ENCODE measurements around the gene IL4R.

DNA sequence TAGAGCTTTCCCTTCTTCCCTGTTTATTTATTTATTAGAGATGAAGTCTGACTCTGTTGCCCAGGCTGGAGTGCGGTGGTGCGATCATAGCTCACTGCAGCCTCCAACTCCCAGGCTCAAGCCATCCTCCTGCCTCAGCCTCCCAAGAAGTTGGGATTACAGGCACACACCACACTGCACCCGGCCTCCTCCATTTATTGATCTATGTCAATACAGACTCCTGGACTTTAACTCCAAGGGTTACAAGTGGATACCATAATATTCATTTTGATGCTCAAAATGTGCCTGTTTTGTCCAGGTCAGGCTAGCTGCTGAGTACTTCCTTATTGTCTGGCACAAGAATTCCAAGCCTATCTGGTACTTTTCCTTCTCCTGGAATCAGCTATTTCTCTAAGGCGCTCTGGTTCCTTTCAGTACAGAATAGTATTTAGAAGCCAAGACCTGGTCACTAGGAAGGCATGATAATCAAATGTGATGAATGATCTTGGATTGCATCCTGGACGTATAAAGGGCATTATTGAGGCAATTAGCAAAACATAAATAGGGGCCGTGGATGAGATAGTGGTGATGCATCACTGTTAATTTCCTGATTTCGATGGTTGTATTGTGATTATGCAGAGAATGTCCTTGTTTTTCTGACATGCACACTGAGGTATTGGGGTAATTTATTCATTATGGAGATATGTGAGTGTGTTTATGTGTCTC, 21.7 kb downstream of the IL4R start:
- no peak for TF ChIP-seq POLR2A (IDR thresholded peaks at IDR 0.05)
- TF ChIP-seq, protein P1, sequence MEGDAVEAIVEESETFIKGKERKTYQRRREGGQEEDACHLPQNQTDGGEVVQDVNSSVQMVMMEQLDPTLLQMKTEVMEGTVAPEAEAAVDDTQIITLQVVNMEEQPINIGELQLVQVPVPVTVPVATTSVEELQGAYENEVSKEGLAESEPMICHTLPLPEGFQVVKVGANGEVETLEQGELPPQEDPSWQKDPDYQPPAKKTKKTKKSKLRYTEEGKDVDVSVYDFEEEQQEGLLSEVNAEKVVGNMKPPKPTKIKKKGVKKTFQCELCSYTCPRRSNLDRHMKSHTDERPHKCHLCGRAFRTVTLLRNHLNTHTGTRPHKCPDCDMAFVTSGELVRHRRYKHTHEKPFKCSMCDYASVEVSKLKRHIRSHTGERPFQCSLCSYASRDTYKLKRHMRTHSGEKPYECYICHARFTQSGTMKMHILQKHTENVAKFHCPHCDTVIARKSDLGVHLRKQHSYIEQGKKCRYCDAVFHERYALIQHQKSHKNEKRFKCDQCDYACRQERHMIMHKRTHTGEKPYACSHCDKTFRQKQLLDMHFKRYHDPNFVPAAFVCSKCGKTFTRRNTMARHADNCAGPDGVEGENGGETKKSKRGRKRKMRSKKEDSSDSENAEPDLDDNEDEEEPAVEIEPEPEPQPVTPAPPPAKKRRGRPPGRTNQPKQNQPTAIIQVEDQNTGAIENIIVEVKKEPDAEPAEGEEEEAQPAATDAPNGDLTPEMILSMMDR (IDR thresholded peaks at IDR 0.05): no peak
